H9 (cell line): ENCODE results near the gene PAM. TPM values are rescaled to one million over a fixed set of nuclear protein-coding genes. Genes with fewer than 3 reads are reported as not detected.

Experiments used
- DNase-seq: peaks from one replicate; pipeline ENCODE4 v3.0.0-alpha.2; 2017
- H2AFZ ChIP-seq: one replicate; pipeline ENCODE4 v1.6.1; 2013; ENCODE audit warnings: mild to moderate bottlenecking, low read length, control low read depth, moderate library complexity
- H2AK5ac ChIP-seq: 2 replicates; pipeline ENCODE4 v1.6.1; 2013; ENCODE audit warnings: low read length, control low read depth, mixed read lengths; ENCODE audit not compliant: insufficient read length
- H2BK120ac ChIP-seq: one replicate; pipeline ENCODE4 v1.6.1; 2013; ENCODE audit warnings: low read depth, mild to moderate bottlenecking, low read length, control low read depth, inconsistent platforms; ENCODE audit not compliant: poor library complexity, severe bottlenecking
- H2BK12ac ChIP-seq: 2 replicates; pipeline ENCODE4 v1.6.1; 2013; ENCODE audit warnings: low read length, control low read depth, mixed read lengths, low read depth; ENCODE audit not compliant: insufficient read length
- H2BK15ac ChIP-seq: 2 replicates; pipeline ENCODE4 v1.6.1; 2013; ENCODE audit warnings: low read depth, low read length, control low read depth
- H2BK20ac ChIP-seq: one replicate; pipeline ENCODE4 v1.6.1; 2013; ENCODE audit warnings: low read depth, mild to moderate bottlenecking, low read length, control low read depth, inconsistent platforms; ENCODE audit not compliant: poor library complexity, severe bottlenecking
- H2BK5ac ChIP-seq: 2 replicates; pipeline ENCODE4 v1.6.1; 2013; ENCODE audit warnings: low read length, control low read depth, mixed read lengths; ENCODE audit not compliant: insufficient read length
- H3K14ac ChIP-seq: 2 replicates; pipeline ENCODE4 v1.6.1; 2013; ENCODE audit warnings: low read length, control low read depth; ENCODE audit not compliant: insufficient read depth
- H3K18ac ChIP-seq: 2 replicates; pipeline ENCODE4 v1.6.1; 2013; ENCODE audit warnings: low read depth, mild to moderate bottlenecking, mixed read lengths, low read length, control low read depth; ENCODE audit not compliant: insufficient read length
- H3K23ac ChIP-seq: 2 replicates; pipeline ENCODE4 v1.6.1; 2013; ENCODE audit warnings: low read length, control low read depth, mixed read lengths, low read depth; ENCODE audit not compliant: insufficient read length
- H3K23me2 ChIP-seq: 2 replicates; pipeline ENCODE4 v1.6.1; 2013; ENCODE audit warnings: low read depth, mild to moderate bottlenecking, mixed read lengths, low read length, control low read depth; ENCODE audit not compliant: insufficient read length, poor library complexity, severe bottlenecking
- H3K27ac ChIP-seq: 2 replicates; pipeline ENCODE4 v1.5.1; 2013; ENCODE audit warnings: low read length, control low read depth, mixed read lengths, low read depth; ENCODE audit not compliant: insufficient read length
- H3K27me3 ChIP-seq: 2 replicates; pipeline ENCODE4 v1.6.1; 2013; ENCODE audit warnings: low read length, control low read depth, inconsistent platforms; ENCODE audit not compliant: insufficient read depth
- H3K4ac ChIP-seq: 2 replicates; pipeline ENCODE4 v1.6.1; 2013; ENCODE audit warnings: low read depth, mild to moderate bottlenecking, control low read depth, inconsistent platforms, low read length, moderate library complexity
- H3K4me1 ChIP-seq: 2 replicates; pipeline ENCODE4 v1.6.1; 2013; ENCODE audit warnings: low read length, control low read depth, inconsistent platforms; ENCODE audit not compliant: insufficient read depth
- H3K4me2 ChIP-seq: 2 replicates; pipeline ENCODE4 v1.6.1; 2013; ENCODE audit warnings: low read length, control low read depth, mixed read lengths; ENCODE audit not compliant: insufficient read length, insufficient read depth
- H3K56ac ChIP-seq: 2 replicates; pipeline ENCODE4 v1.6.1; 2013; ENCODE audit warnings: low read depth, mild to moderate bottlenecking, mixed read lengths, low read length, control low read depth; ENCODE audit not compliant: insufficient read length
- H3K79me1 ChIP-seq: 2 replicates; pipeline ENCODE4 v1.6.1; 2013; ENCODE audit warnings: low read depth, mild to moderate bottlenecking, moderate library complexity, low read length, control low read depth, inconsistent platforms; ENCODE audit not compliant: insufficient read depth, poor library complexity, severe bottlenecking
- H3K79me2 ChIP-seq: 2 replicates; pipeline ENCODE4 v1.6.1; 2013; ENCODE audit warnings: low read length, control low read depth, inconsistent platforms; ENCODE audit not compliant: insufficient read depth
- H3K9ac ChIP-seq: 2 replicates; pipeline ENCODE4 v1.6.1; 2013; ENCODE audit warnings: low read length, control low read depth, mixed read lengths; ENCODE audit not compliant: insufficient read length; ENCODE audit errors: extremely low read depth
- H3K9me3 ChIP-seq: one replicate; pipeline ENCODE4 v1.6.1; 2013; ENCODE audit warnings: low read depth, low read length, inconsistent platforms; ENCODE audit not compliant: control insufficient read depth
- H3T11ph ChIP-seq: one replicate; pipeline ENCODE4 v1.6.1; 2013; ENCODE audit warnings: mild to moderate bottlenecking, low read length, control low read depth, inconsistent platforms
- H4K20me1 ChIP-seq: one replicate; pipeline ENCODE4 v1.6.1; 2013; ENCODE audit not compliant: control insufficient read depth, insufficient read length, insufficient read depth
- H4K5ac ChIP-seq: 2 replicates; pipeline ENCODE4 v1.6.1; 2013; ENCODE audit warnings: low read depth, mild to moderate bottlenecking, mixed read lengths, low read length, control low read depth; ENCODE audit not compliant: insufficient read length
- H4K8ac ChIP-seq: replicated peaks from 2 replicates; pipeline ENCODE4 v1.6.1; 2013; ENCODE audit warnings: low read length, control low read depth, mixed read lengths, low read depth; ENCODE audit not compliant: insufficient read length
- H4K91ac ChIP-seq: 2 replicates; pipeline ENCODE4 v1.6.1; 2013; ENCODE audit warnings: low read depth, mild to moderate bottlenecking, moderate library complexity, mixed read lengths, low read length, control low read depth; ENCODE audit not compliant: insufficient read length
- H3K27ac Mint-ChIP-seq, 3 experiments: 2 replicates in 2 of 3; 3 replicates in 1 of 3; pipeline ENCODE4 v1.8.0; 2020 to 2021; ENCODE audit warnings: mixed read lengths in 3 of 3, mild to moderate bottlenecking in 1 of 3, moderate library complexity in 1 of 3
- H3K27me3 Mint-ChIP-seq: 2 replicates; pipeline ENCODE4 v1.8.0; 2021; ENCODE audit warnings: low read depth, mild to moderate bottlenecking, moderate library complexity, mixed read lengths
- H3K36me3 Mint-ChIP-seq, 3 experiments: 2 replicates in 2 of 3; 3 replicates in 1 of 3; pipeline ENCODE4 v1.8.0; 2020 to 2021; ENCODE audit warnings: low read depth in 3 of 3, mixed read lengths in 3 of 3; ENCODE audit not compliant: insufficient read depth in 1 of 3
- H3K4me1 Mint-ChIP-seq, 2 experiments: 2 replicates each; pipeline ENCODE4 v1.8.0; 2020; ENCODE audit warnings: mixed read lengths in 2 of 2
- H3K4me3 Mint-ChIP-seq, 2 experiments: 2 replicates in 1 of 2; 3 replicates in 1 of 2; pipeline ENCODE4 v1.8.0; 2020 to 2021; ENCODE audit warnings: mild to moderate bottlenecking in 2 of 2, mixed read lengths in 2 of 2, moderate library complexity in 1 of 2
- H3K9me3 Mint-ChIP-seq, 2 experiments: 2 replicates in 1 of 2; 3 replicates in 1 of 2; pipeline ENCODE4 v1.8.0; 2020; ENCODE audit warnings: mild to moderate bottlenecking in 2 of 2, mixed read lengths in 2 of 2, moderate library complexity in 1 of 2
- WGBS: extraction: QIAGEN DNeasy Blood & Tissue Kit; methylation state at CpG from one replicate; pipeline ENCODE4 v1.1.7; 2013; ENCODE audit warnings: missing lambda C conversion rate, low lambda C conversion rate, mixed read lengths; ENCODE audit not compliant: insufficient read length; ENCODE audit errors: extremely low coverage; 5-methylcytosine and 5-hydroxymethylcytosine counted together
- total RNA-seq: library from RNA; stranded (reverse); gene quantifications from 2 replicates; pipeline ENCODE4 v1.2.1, GENCODE V29; 2021
- TF ChIP-seq, protein P1 (sequence below): fragments of 200-600 bp; sonication (generic); conservative IDR thresholded peaks from 3 replicates; pipeline ENCODE4 v1.8.0; 2021; ENCODE audit warnings: antibody characterized with exemption, mild to moderate bottlenecking

PAM gene
- total RNA-seq, 1 experiment from 2014 or later, result 31.5 TPM

DNA sequence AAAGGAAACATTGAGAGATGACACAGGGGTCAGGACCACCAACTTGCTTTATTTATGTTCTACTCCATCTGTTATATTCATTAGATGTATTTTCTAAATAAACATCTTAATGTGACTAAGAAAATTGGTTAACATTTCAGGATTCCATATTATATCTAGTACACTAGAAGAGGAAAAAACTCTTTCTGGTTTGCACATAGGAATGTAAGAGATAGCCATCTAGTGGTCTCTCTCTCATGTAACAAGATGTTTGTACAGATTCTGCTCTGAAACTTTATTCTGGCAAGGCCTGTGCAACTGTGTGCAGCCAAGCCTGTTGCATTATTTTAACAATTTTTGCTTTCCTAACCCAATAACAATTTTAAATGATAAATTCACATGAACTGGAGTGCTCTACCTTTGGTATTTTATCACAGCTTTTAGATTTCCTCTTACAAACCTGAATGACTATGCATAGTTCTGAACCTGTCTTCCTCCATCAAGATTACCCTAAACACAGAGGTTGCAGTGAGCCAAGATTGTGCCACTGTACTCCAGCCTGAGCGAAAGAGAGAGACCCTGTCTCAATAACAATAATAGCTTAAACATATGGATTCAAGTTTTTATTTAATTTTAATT lies 216.7 kb downstream of the PAM start:
- Histone ChIP-seq H2BK12ac (no peak overlapping the region), H3K9me3 (no peaks in the 10 kb centered on the region), H2BK15ac (no peak overlapping the region), H3K27me3 (no peaks in the 10 kb centered on the region), H4K5ac (no peak overlapping the region), H2AFZ (no peak overlapping the region), H3K4me1 (no peaks in the 10 kb centered on the region), H3K9ac (no peak overlapping the region), H4K8ac (no peak overlapping the region), H3T11ph (no peak overlapping the region), H4K20me1 (no peaks in the 10 kb centered on the region), H3K79me2 (no peaks in the 10 kb centered on the region), H3K23me2 (no peaks in the 10 kb centered on the region), H3K18ac (no peak overlapping the region), H3K56ac (no peak overlapping the region), H3K27ac (no peak overlapping the region), H3K4ac (no peak overlapping the region), H3K79me1 (no peaks in the 10 kb centered on the region), H3K14ac (no peak overlapping the region), H2BK5ac (no peak overlapping the region), H3K23ac (no peak overlapping the region), H3K4me2 (no peak overlapping the region), H2BK120ac (no peak overlapping the region), H2AK5ac (no peak overlapping the region), H4K91ac (no peak overlapping the region), H2BK20ac (no peak overlapping the region)
- no peak overlapping the region for H3K4me3 Mint-ChIP-seq
- H3K9me3 Mint-ChIP-seq, result no peaks in the 10 kb centered on the region
- DNase-seq, result no peak
- no CpG with 5 or more reads among the region's 1 CpG for WGBS
- peaks cover 0 to 5% (median 0%) of the 10 kb centered on the region in 3 experiments; a peak in 3 of 7 replicates for H3K36me3 Mint-ChIP-seq
- TF ChIP-seq, protein P1, sequence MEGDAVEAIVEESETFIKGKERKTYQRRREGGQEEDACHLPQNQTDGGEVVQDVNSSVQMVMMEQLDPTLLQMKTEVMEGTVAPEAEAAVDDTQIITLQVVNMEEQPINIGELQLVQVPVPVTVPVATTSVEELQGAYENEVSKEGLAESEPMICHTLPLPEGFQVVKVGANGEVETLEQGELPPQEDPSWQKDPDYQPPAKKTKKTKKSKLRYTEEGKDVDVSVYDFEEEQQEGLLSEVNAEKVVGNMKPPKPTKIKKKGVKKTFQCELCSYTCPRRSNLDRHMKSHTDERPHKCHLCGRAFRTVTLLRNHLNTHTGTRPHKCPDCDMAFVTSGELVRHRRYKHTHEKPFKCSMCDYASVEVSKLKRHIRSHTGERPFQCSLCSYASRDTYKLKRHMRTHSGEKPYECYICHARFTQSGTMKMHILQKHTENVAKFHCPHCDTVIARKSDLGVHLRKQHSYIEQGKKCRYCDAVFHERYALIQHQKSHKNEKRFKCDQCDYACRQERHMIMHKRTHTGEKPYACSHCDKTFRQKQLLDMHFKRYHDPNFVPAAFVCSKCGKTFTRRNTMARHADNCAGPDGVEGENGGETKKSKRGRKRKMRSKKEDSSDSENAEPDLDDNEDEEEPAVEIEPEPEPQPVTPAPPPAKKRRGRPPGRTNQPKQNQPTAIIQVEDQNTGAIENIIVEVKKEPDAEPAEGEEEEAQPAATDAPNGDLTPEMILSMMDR, result peak; percentile 52
- H3K27ac Mint-ChIP-seq, result no peak overlapping the region
- H3K4me1 Mint-ChIP-seq, result peaks cover 3 to 4% of the 10 kb centered on the region in 2 experiments; a peak in 1 of 4 replicates
- no peaks in the 10 kb centered on the region for H3K27me3 Mint-ChIP-seq
